ENCODE data around the gene TMEM167B. TPM values are rescaled to one million over a fixed set of nuclear protein-coding genes. Genes with fewer than 3 reads are reported as not detected.
A peak's percentile ranks its signal among the peaks of the same experiment; 100 is the strongest.

TMEM167B gene
- total RNA-seq (24.9 TPM), polyA plus RNA-seq (30.0 TPM)
- long read RNA-seq, donor 1, partial matches to known transcripts: 0 of 1 reads
- long read RNA-seq, donor 1, other reads (novel, unspliced or antisense): 0 of 1 reads
- long read RNA-seq, donor 2, transcript TMEM167B-201 (3 exons, 3,730 nt): major isoform, 15 of 16 reads
- long read RNA-seq, donor 2, partial matches to known transcripts: 0 of 16 reads
- long read RNA-seq, donor 2, other reads (novel, unspliced or antisense): 0 of 16 reads
- long read RNA-seq, donor 3, transcript TMEM167B-201 (3 exons, 3,730 nt): major isoform, 10 of 19 reads
- long read RNA-seq, donor 3, partial matches to known transcripts: 8 of 19 reads
- long read RNA-seq, donor 3, other reads (novel, unspliced or antisense): 0 of 19 reads
- long read RNA-seq, donor 4, transcript TMEM167B-201 (3 exons, 3,730 nt): major isoform, 8 of 9 reads
- long read RNA-seq, donor 4, partial matches to known transcripts: 0 of 9 reads
- long read RNA-seq, donor 4, other reads (novel, unspliced or antisense): 0 of 9 reads
- long read RNA-seq, donor 5, transcript TMEM167B-201 (3 exons, 3,730 nt): major isoform, 16 of 17 reads
- long read RNA-seq, donor 5, partial matches to known transcripts: 0 of 17 reads
- long read RNA-seq, donor 5, other reads (novel, unspliced or antisense): 0 of 17 reads
- long read RNA-seq, donor 6, transcript TMEM167B-201 (3 exons, 3,730 nt): major isoform, 12 of 12 reads
- long read RNA-seq, donor 6, partial matches to known transcripts: 0 of 12 reads
- long read RNA-seq, donor 6, other reads (novel, unspliced or antisense): 0 of 12 reads
- long read RNA-seq, donor 7, transcript TMEM167B-201 (3 exons, 3,730 nt): major isoform, 25 of 26 reads
- long read RNA-seq, donor 7, partial matches to known transcripts: 0 of 26 reads
- long read RNA-seq, donor 7, other reads (novel, unspliced or antisense): 0 of 26 reads
- long read RNA-seq, donor 8, transcript TMEM167B-201 (3 exons, 3,730 nt): major isoform, 5 of 6 reads
- long read RNA-seq, donor 8, partial matches to known transcripts: 0 of 6 reads
- long read RNA-seq, donor 8, other reads (novel, unspliced or antisense): 0 of 6 reads
- long read RNA-seq, donor 9, transcript TMEM167B-201 (3 exons, 3,730 nt): major isoform, 10 of 10 reads
- long read RNA-seq, donor 9, partial matches to known transcripts: 0 of 10 reads
- long read RNA-seq, donor 9, other reads (novel, unspliced or antisense): 0 of 10 reads
- long read RNA-seq, donor 10, transcript TMEM167B-201 (3 exons, 3,730 nt): major isoform, 11 of 14 reads
- long read RNA-seq, donor 10, partial matches to known transcripts: 0 of 14 reads
- long read RNA-seq, donor 10, other reads (novel, unspliced or antisense): 0 of 14 reads

GRCh38 chr1:109090196-109091077 lies at the start of gene TMEM167B:
TMEM167B (plus strand) TSS chr1:109090764; CDS start chr1:109090873, 109 bp downstream.
- H3K27ac ChIP-seq (ENCODE audit: low read depth in 1 of 2, low read length in 1 of 2): peak within 1 kb of the TSS; percentile 98
- peaks cover 13 to 14% of the 10 kb centered on the region in 2 donors for H3K4me1 ChIP-seq (ENCODE audit: control insufficient read depth in 2 of 2, insufficient read depth in 2 of 2, low read length in 2 of 2)
- peak; percentile 80 to 96 (median 90) for DNase-seq (ENCODE audit: low read depth in 6 of 9, low spot score in 9 of 9)
- 2% methylated on average over 67 of the region's 67 CpGs for WGBS
- H3K27me3 ChIP-seq (ENCODE audit: control insufficient read depth in 2 of 2, insufficient read depth in 1 of 2, low read length in 1 of 2): no peaks in the 10 kb centered on the region
- no peaks in the 10 kb centered on the region for H3K9me3 ChIP-seq (ENCODE audit: control insufficient read depth in 2 of 2, insufficient read depth in 1 of 2, low read length in 1 of 2)
- peaks cover 15 to 20% of the 10 kb centered on the region in 2 donors for H3K36me3 ChIP-seq (ENCODE audit: control insufficient read depth in 2 of 2, insufficient read depth in 2 of 2, low read length in 1 of 2)
- H3K4me3 ChIP-seq (ENCODE audit: low read length in 2 of 2): peak within 1 kb of the TSS; percentile 79 to 98

GRCh38 chr1:109040989-109041620 lies 49.5 kb upstream of the TMEM167B start:
- WGBS: under 1% methylated on average over 44 of the region's 44 CpGs
- Histone ChIP-seq H3K4me1 (ENCODE audit: control insufficient read depth in 2 of 2, insufficient read depth in 2 of 2, low read length in 2 of 2) (peaks cover 0 to 3% of the 10 kb centered on the region in 2 donors), H3K27ac (ENCODE audit: low read depth in 1 of 2, low read length in 1 of 2) (peak overlapping the region; percentile 74 to 88), H3K4me3 (ENCODE audit: low read length in 2 of 2) (peak overlapping the region; percentile 91 to 96), H3K27me3 (ENCODE audit: control insufficient read depth in 2 of 2, insufficient read depth in 1 of 2, low read length in 1 of 2) (no peaks in the 10 kb centered on the region), H3K36me3 (ENCODE audit: control insufficient read depth in 2 of 2, insufficient read depth in 2 of 2, low read length in 1 of 2) (no peaks in the 10 kb centered on the region), H3K9me3 (ENCODE audit: control insufficient read depth in 2 of 2, insufficient read depth in 1 of 2, low read length in 1 of 2) (no peaks in the 10 kb centered on the region)
- peak in 7 of 9 donors; percentile 3 to 63 (median 28) for DNase-seq (ENCODE audit: low read depth in 6 of 9, low spot score in 9 of 9)

- under 1% methylated on average over 87 of the region's 90 CpGs for whole genome bisulfite sequencing
- Histone ChIP-seq H3K9me3 (ENCODE audit: control insufficient read depth in 2 of 2, insufficient read depth in 1 of 2, low read length in 1 of 2) (no peaks in the 10 kb centered on the region), H3K4me1 (ENCODE audit: control insufficient read depth in 2 of 2, insufficient read depth in 2 of 2, low read length in 2 of 2) (peaks cover 0 to 3% of the 10 kb centered on the region in 2 donors), H3K4me3 (ENCODE audit: low read length in 2 of 2) (peak within 1 kb of the TSS; percentile 91 to 96), H3K27ac (ENCODE audit: low read depth in 1 of 2, low read length in 1 of 2) (peak within 1 kb of the TSS; percentile 74 to 88), H3K27me3 (ENCODE audit: control insufficient read depth in 2 of 2, insufficient read depth in 1 of 2, low read length in 1 of 2) (no peaks in the 10 kb centered on the region), H3K36me3 (ENCODE audit: control insufficient read depth in 2 of 2, insufficient read depth in 2 of 2, low read length in 1 of 2) (no peaks in the 10 kb centered on the region)
- DNase-seq (ENCODE audit: low read depth in 6 of 9, low spot score in 9 of 9): peak; percentile 77 to 97 (median 91)
Observed at GRCh38 chr1:109041621-109042468, 48.7 kb upstream of the TMEM167B start, which contains the start of gene WDR47. WDR47 (minus strand) TSS chr1:109042102; CDS start chr1:109023512, 18,590 bp downstream.

GRCh38 chr1:109045595-109045994 lies 45.0 kb upstream of the TMEM167B start:
- H3K36me3 ChIP-seq (ENCODE audit: control insufficient read depth in 2 of 2, insufficient read depth in 2 of 2, low read length in 1 of 2): no peaks in the 10 kb centered on the region
- WGBS: 96% methylated on average over 1 of the region's 1 CpG
- H3K4me3 ChIP-seq (ENCODE audit: low read length in 2 of 2): no peak overlapping the region
- H3K27ac ChIP-seq (ENCODE audit: low read depth in 1 of 2, low read length in 1 of 2): no peak overlapping the region
- peaks cover 0 to 3% of the 10 kb centered on the region in 2 donors for H3K4me1 ChIP-seq (ENCODE audit: control insufficient read depth in 2 of 2, insufficient read depth in 2 of 2, low read length in 2 of 2)
- H3K9me3 ChIP-seq (ENCODE audit: control insufficient read depth in 2 of 2, insufficient read depth in 1 of 2, low read length in 1 of 2): no peaks in the 10 kb centered on the region
- no peak for DNase-seq (ENCODE audit: low read depth in 6 of 9, low spot score in 9 of 9)
- no peaks in the 10 kb centered on the region for H3K27me3 ChIP-seq (ENCODE audit: control insufficient read depth in 2 of 2, insufficient read depth in 1 of 2, low read length in 1 of 2)

- no peaks in the 10 kb centered on the region for H3K36me3 ChIP-seq (ENCODE audit: control insufficient read depth in 2 of 2, insufficient read depth in 2 of 2, low read length in 1 of 2)
- no peak for DNase-seq (ENCODE audit: low read depth in 6 of 9, low spot score in 9 of 9)
- peaks cover 0 to 3% of the 10 kb centered on the region in 2 donors for H3K4me1 ChIP-seq (ENCODE audit: control insufficient read depth in 2 of 2, insufficient read depth in 2 of 2, low read length in 2 of 2)
- H3K4me3 ChIP-seq (ENCODE audit: low read length in 2 of 2): no peak overlapping the region
- H3K27me3 ChIP-seq (ENCODE audit: control insufficient read depth in 2 of 2, insufficient read depth in 1 of 2, low read length in 1 of 2): no peaks in the 10 kb centered on the region
- H3K9me3 ChIP-seq (ENCODE audit: control insufficient read depth in 2 of 2, insufficient read depth in 1 of 2, low read length in 1 of 2): no peaks in the 10 kb centered on the region
- H3K27ac ChIP-seq (ENCODE audit: low read depth in 1 of 2, low read length in 1 of 2): no peak overlapping the region
- whole genome bisulfite sequencing: 88% methylated on average over 4 of the region's 4 CpGs
Observed at GRCh38 chr1:109046671-109047070, 43.9 kb upstream of the TMEM167B start.

- Histone ChIP-seq H3K27ac (ENCODE audit: low read depth in 1 of 2, low read length in 1 of 2) (no peak overlapping the region), H3K4me3 (ENCODE audit: low read length in 2 of 2) (no peak overlapping the region)
Observed at GRCh38 chr1:109047339-109047738, 43.2 kb upstream of the TMEM167B start.

GRCh38 chr1:109048335-109048734 lies 42.2 kb upstream of the TMEM167B start:
- H3K27me3 ChIP-seq (ENCODE audit: control insufficient read depth in 2 of 2, insufficient read depth in 1 of 2, low read length in 1 of 2): no peaks in the 10 kb centered on the region
- no peaks in the 10 kb centered on the region for H3K9me3 ChIP-seq (ENCODE audit: control insufficient read depth in 2 of 2, insufficient read depth in 1 of 2, low read length in 1 of 2)
- DNase-seq (ENCODE audit: low read depth in 6 of 9, low spot score in 9 of 9): no peak
- H3K4me1 ChIP-seq (ENCODE audit: control insufficient read depth in 2 of 2, insufficient read depth in 2 of 2, low read length in 2 of 2): no peaks in the 10 kb centered on the region
- no peaks in the 10 kb centered on the region for H3K36me3 ChIP-seq (ENCODE audit: control insufficient read depth in 2 of 2, insufficient read depth in 2 of 2, low read length in 1 of 2)
- no peak overlapping the region for H3K4me3 ChIP-seq (ENCODE audit: low read length in 2 of 2)
- WGBS: 31% methylated on average over 2 of the region's 2 CpGs
- H3K27ac ChIP-seq (ENCODE audit: low read depth in 1 of 2, low read length in 1 of 2): no peak overlapping the region

More at GRCh38 chr1:109047339-109047738, 43.2 kb upstream of the TMEM167B start:
- no peaks in the 10 kb centered on the region for H3K27me3 ChIP-seq (ENCODE audit: control insufficient read depth in 2 of 2, insufficient read depth in 1 of 2, low read length in 1 of 2)
- no peaks in the 10 kb centered on the region for H3K36me3 ChIP-seq (ENCODE audit: control insufficient read depth in 2 of 2, insufficient read depth in 2 of 2, low read length in 1 of 2)
- no peak for DNase-seq (ENCODE audit: low read depth in 6 of 9, low spot score in 9 of 9)
- H3K9me3 ChIP-seq (ENCODE audit: control insufficient read depth in 2 of 2, insufficient read depth in 1 of 2, low read length in 1 of 2): no peaks in the 10 kb centered on the region
- 94% methylated on average over 6 of the region's 6 CpGs for WGBS
- peaks cover 0 to 2% of the 10 kb centered on the region in 2 donors for H3K4me1 ChIP-seq (ENCODE audit: control insufficient read depth in 2 of 2, insufficient read depth in 2 of 2, low read length in 2 of 2)

Data from thymus (tissue), 14 donors.